GM23248 (cell line): ENCODE measurements around the gene TRAF3.
"Not testable (repeated sequence)": the region's sequence is repeated elsewhere in the genome, so short reads cannot be mapped to it uniquely, and the experiment has no call there.

ENCODE experiments used
- EZH2 ChIP-seq: fragments of 200-600 bp; sonication (generic); IDR thresholded peaks from 2 replicates; pipeline ENCODE4 v1.6.1; 2018; ENCODE audit warnings: antibody characterized with exemption, mild to moderate bottlenecking; ENCODE audit not compliant: insufficient read depth, poor library complexity, severe bottlenecking
- EZH2phosphoT487 ChIP-seq: fragments of 200-600 bp; sonication (generic); IDR thresholded peaks from 2 replicates; pipeline ENCODE4 v1.6.1; 2018; ENCODE audit warnings: antibody characterized with exemption, moderate library complexity, mild to moderate bottlenecking, low read depth; ENCODE audit not compliant: insufficient read depth

DNA sequence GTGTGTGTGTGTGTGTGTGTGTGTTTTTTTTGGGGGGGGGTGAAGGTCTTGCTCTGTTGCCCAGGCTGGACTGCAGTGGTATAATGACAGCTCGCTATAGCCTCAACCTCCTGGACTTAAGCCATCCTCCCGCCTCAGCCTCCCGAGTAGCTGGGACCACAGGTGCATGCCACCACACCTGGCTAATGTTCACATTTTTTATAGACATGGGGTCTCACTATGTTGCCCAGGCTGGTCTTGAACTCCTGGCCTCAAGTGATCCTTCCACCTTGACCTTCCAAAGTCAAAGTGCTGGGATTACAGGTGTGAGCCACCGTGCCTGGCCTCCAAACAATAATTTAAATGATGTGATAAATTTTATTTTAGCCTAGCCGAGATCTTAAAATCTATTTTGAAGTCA lies 59.9 kb downstream of the TRAF3 start:
- not testable (repeated sequence) for TF ChIP-seq EZH2, EZH2phosphoT487
